Measurements from ENCODE around the gene PSMD7. TPM values are rescaled to one million over a fixed set of nuclear protein-coding genes. Genes with fewer than 3 reads are reported as not detected.

PSMD7 gene
- total RNA-seq, 1 donor from 2014 or later: 79.8 TPM

- Histone ChIP-seq H3K27me3 (ENCODE audit: control insufficient read depth, insufficient read depth, low read length) (no peaks in the 10 kb centered on the region), H3K36me3 (ENCODE audit: control insufficient read depth, insufficient read depth, low read length) (no peaks in the 10 kb centered on the region), H3K4me3 (ENCODE audit: low read depth, low read length) (no peak overlapping the region)
- FAIRE-seq (no peak), DNase-seq (ENCODE audit: low read depth) (no peak)
- no peak for TF ChIP-seq CTCF (IDR thresholded peaks at IDR 0.05; ENCODE audit: insufficient read depth, low read length, severe bottlenecking)
Observed at GRCh38 chr16:74257061-74257460, 39.6 kb upstream of the PSMD7 start.

- TF ChIP-seq CTCF (IDR thresholded peaks at IDR 0.05; ENCODE audit: insufficient read depth, low read length, severe bottlenecking): no peak
- Histone ChIP-seq H3K27me3 (ENCODE audit: control insufficient read depth, insufficient read depth, low read length) (no peaks in the 10 kb centered on the region), H3K36me3 (ENCODE audit: control insufficient read depth, insufficient read depth, low read length) (no peaks in the 10 kb centered on the region), H3K4me3 (ENCODE audit: low read depth, low read length) (no peak overlapping the region)
- DNase-seq (ENCODE audit: low read depth): no peak
- FAIRE-seq: no peak
Observed at GRCh38 chr16:74261068-74261467, 35.5 kb upstream of the PSMD7 start.

- Histone ChIP-seq H3K4me3 (ENCODE audit: low read depth, low read length) (no peak overlapping the region), H3K36me3 (ENCODE audit: control insufficient read depth, insufficient read depth, low read length) (no peaks in the 10 kb centered on the region), H3K27me3 (ENCODE audit: control insufficient read depth, insufficient read depth, low read length) (no peaks in the 10 kb centered on the region)
- no peak for TF ChIP-seq CTCF (IDR thresholded peaks at IDR 0.05; ENCODE audit: insufficient read depth, low read length, severe bottlenecking)
- FAIRE-seq: no peak
- no peak for DNase-seq (ENCODE audit: low read depth)
Observed at GRCh38 chr16:74264811-74265210, 31.8 kb upstream of the PSMD7 start.

- H3K4me3 ChIP-seq (ENCODE audit: low read depth, low read length): no peak overlapping the region
- DNase-seq (ENCODE audit: low read depth) (no peak), FAIRE-seq (no peak)
- no peak for TF ChIP-seq CTCF (IDR thresholded peaks at IDR 0.05; ENCODE audit: insufficient read depth, low read length, severe bottlenecking)
- H3K36me3 ChIP-seq (ENCODE audit: control insufficient read depth, insufficient read depth, low read length): no peaks in the 10 kb centered on the region
- H3K27me3 ChIP-seq (ENCODE audit: control insufficient read depth, insufficient read depth, low read length): no peaks in the 10 kb centered on the region
Observed at GRCh38 chr16:74268372-74268782, 28.2 kb upstream of the PSMD7 start.

GRCh38 chr16:74271872-74272271 lies 24.7 kb upstream of the PSMD7 start:
- Histone ChIP-seq H3K27me3 (ENCODE audit: control insufficient read depth, insufficient read depth, low read length) (no peaks in the 10 kb centered on the region), H3K36me3 (ENCODE audit: control insufficient read depth, insufficient read depth, low read length) (no peaks in the 10 kb centered on the region), H3K4me3 (ENCODE audit: low read depth, low read length) (no peak overlapping the region)
- FAIRE-seq (no peak), DNase-seq (ENCODE audit: low read depth) (peak; percentile 13)
- TF ChIP-seq CTCF (IDR thresholded peaks at IDR 0.05; ENCODE audit: insufficient read depth, low read length, severe bottlenecking): no peak

- Histone ChIP-seq H3K36me3 (ENCODE audit: control insufficient read depth, insufficient read depth, low read length) (no peaks in the 10 kb centered on the region), H3K4me3 (ENCODE audit: low read depth, low read length) (no peak overlapping the region), H3K27me3 (ENCODE audit: control insufficient read depth, insufficient read depth, low read length) (no peaks in the 10 kb centered on the region)
- DNase-seq (ENCODE audit: low read depth) (peak; percentile 45), FAIRE-seq (no peak)
- peak; percentile 38 for TF ChIP-seq CTCF (IDR thresholded peaks at IDR 0.05; ENCODE audit: insufficient read depth, low read length, severe bottlenecking)
Observed at GRCh38 chr16:74275031-74275636, 21.5 kb upstream of the PSMD7 start.

Measured in bronchial epithelial cell (primary cell).